DND-41 (cell line): ENCODE data around the gene HRG.

Experiments used
- ATAC-seq: fragments of 200-7000 bp; cut with Tn5 transposase; 3 replicates; pipeline ENCODE4 v1.9.1; 2021; ENCODE audit warnings: low read depth; ENCODE audit not compliant: insufficient read depth
- DNase-seq: peaks from one replicate; pipeline ENCODE4 v3.0.0-alpha.2; 2020
- H2AFZ ChIP-seq: 2 replicates; pipeline ENCODE4 v1.6.0; 2012; ENCODE audit warnings: low read depth, low read length
- H3K27ac ChIP-seq: 2 replicates; pipeline ENCODE4 v1.5.1; 2012; ENCODE audit warnings: low read length, inconsistent platforms
- H3K27me3 ChIP-seq: fragments of 200-600 bp; sonication (generic); 2 replicates; pipeline ENCODE4 v1.6.0; 2012; ENCODE audit warnings: low read length, mild to moderate bottlenecking, inconsistent platforms; ENCODE audit not compliant: insufficient read depth, poor library complexity
- H3K36me3 ChIP-seq: 2 replicates; pipeline ENCODE4 v1.5.1; 2012; ENCODE audit warnings: low read length, inconsistent platforms; ENCODE audit not compliant: insufficient read depth
- H3K4me1 ChIP-seq: 2 replicates; pipeline ENCODE4 v1.5.1; 2012; ENCODE audit warnings: mild to moderate bottlenecking, low read length; ENCODE audit not compliant: insufficient read depth
- H3K4me2 ChIP-seq: 2 replicates; pipeline ENCODE4 v1.6.0; 2012; ENCODE audit warnings: mild to moderate bottlenecking, moderate library complexity, low read length, inconsistent platforms; ENCODE audit not compliant: insufficient read depth
- H3K4me3 ChIP-seq, 2 experiments: fragments of 200-600 bp in 1 of 2; shearing (Covaris generic) in 1 of 2; 2 replicates each; pipeline ENCODE4 v1.5.1; 2012 to 2016; ENCODE audit warnings: inconsistent platforms in 2 of 2, low read length in 2 of 2, mild to moderate bottlenecking in 2 of 2, low read depth in 1 of 2, moderate library complexity in 1 of 2
- H3K79me2 ChIP-seq: 2 replicates; pipeline ENCODE4 v1.6.0; 2012; ENCODE audit warnings: low read length, inconsistent platforms; ENCODE audit not compliant: insufficient read depth
- H3K9ac ChIP-seq: 2 replicates; pipeline ENCODE4 v1.6.0; 2012; ENCODE audit warnings: low read depth, mild to moderate bottlenecking, inconsistent platforms, low read length, moderate library complexity
- H3K9me3 ChIP-seq: 2 replicates; pipeline ENCODE4 v1.5.1; 2012; ENCODE audit warnings: low read length, moderate library complexity, mild to moderate bottlenecking, inconsistent platforms; ENCODE audit not compliant: insufficient read depth, severe bottlenecking
- H4K20me1 ChIP-seq: 2 replicates; pipeline ENCODE4 v1.6.0; 2012; ENCODE audit warnings: low read length; ENCODE audit not compliant: insufficient read depth
- CTCF ChIP-seq: IDR thresholded peaks from 2 replicates; pipeline ENCODE4 v1.5.1; 2012; ENCODE audit warnings: borderline replicate concordance, low read length, moderate library complexity, mild to moderate bottlenecking; ENCODE audit not compliant: poor library complexity, severe bottlenecking; ENCODE audit errors: extremely low read depth
- EZH2 ChIP-seq: IDR thresholded peaks from 3 replicates; pipeline ENCODE4 v1.6.1; 2012; ENCODE audit warnings: borderline replicate concordance, low read depth, mild to moderate bottlenecking, moderate library complexity, low read length, inconsistent platforms; ENCODE audit not compliant: severe bottlenecking

HRG gene

DNA sequence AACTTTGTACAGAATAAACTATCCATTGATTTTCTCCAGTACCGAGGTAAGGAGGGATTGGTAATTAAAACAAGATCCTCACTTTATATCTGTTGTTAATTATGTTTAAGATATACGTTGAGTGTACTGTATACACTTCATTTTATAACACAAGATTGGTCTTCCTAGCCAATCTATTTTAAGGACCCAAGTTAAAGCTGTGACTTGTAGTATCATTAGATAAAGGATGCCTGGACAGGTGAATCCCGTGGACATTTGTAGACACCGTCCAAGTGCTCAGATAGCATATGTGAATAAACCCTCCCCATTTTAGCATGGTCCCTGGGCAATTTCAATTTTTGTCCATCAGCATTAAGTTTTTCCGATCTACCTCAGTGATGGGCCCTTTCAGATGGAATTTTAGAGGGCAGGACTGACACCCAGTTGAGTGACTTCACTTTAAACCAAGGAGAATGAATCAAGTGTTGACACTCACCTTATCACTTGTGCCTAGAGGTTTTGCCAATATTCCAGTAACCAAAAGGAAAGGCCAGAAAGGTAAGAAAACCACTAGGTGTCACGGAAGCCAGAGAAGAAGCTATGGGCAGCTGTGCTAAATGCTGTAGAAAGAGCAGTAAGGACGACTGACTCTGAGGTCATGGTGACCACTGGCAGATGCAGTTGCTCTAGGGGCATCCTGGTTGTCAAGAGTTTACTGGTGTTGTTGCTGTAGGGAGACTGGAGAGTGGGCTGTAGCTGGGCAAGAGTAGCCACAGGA lies 43.7 kb upstream of the HRG start:
- Histone ChIP-seq H3K4me3 (no peak overlapping the region), H4K20me1 (no peaks in the 10 kb centered on the region), H3K4me2 (no peak overlapping the region), H3K27ac (no peak overlapping the region), H3K36me3 (no peaks in the 10 kb centered on the region), H3K4me1 (peaks cover 4% of the 10 kb centered on the region), H2AFZ (no peak overlapping the region), H3K27me3 (peaks cover 13% of the 10 kb centered on the region), H3K79me2 (no peaks in the 10 kb centered on the region), H3K9me3 (no peaks in the 10 kb centered on the region), H3K9ac (no peak overlapping the region)
- DNase-seq (no peak), ATAC-seq (no peak)
- no peak for TF ChIP-seq CTCF
- TF ChIP-seq EZH2, result no peak

DNA sequence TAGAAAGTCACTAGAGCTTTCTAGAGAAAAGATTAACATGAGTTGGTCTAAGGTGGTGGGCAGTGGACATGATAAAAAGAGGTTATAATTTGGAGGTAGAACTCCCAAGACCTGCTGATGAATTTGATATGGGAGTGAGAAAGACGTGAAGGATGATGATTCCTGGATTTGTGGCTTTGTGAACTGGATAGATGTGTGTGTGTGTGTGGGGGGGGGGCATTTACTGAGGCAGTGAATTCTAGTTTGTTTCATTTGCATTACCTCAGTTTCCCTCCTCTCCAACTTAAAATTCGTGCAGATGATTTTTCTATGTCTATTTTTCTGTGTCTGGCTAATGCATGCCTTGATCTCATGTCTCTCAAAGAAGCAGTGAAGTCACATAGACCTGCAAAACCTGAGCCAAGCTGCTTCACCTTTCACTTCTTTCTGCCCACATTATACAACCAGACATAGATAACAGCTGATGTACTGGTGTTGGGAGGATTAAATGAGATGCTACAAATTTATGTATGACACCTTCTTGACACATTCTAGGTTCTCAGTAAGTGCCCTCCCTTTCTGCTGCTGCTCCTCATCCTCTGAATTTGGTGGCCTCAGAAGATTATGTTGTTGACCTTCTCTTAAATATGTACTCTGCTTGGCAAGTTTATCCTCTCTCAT lies 43.0 kb upstream of the HRG start:
- H3K9ac ChIP-seq, result no peak overlapping the region
- no peaks in the 10 kb centered on the region for H3K4me1 ChIP-seq
- no peaks in the 10 kb centered on the region for H3K36me3 ChIP-seq
- TF ChIP-seq CTCF (no peak), EZH2 (no peak)
- no peak overlapping the region for H3K27ac ChIP-seq
- no peaks in the 10 kb centered on the region for H4K20me1 ChIP-seq
- no peak for DNase-seq
- no peaks in the 10 kb centered on the region for H3K79me2 ChIP-seq
- H3K4me2 ChIP-seq, result no peak overlapping the region
- ATAC-seq, result no peak
- H3K9me3 ChIP-seq, result no peaks in the 10 kb centered on the region
- no peak overlapping the region for H3K4me3 ChIP-seq
- peaks cover 9% of the 10 kb centered on the region for H3K27me3 ChIP-seq
- no peak overlapping the region for H2AFZ ChIP-seq

GRCh38 chr3:186624598-186624997 lies 41.2 kb upstream of the HRG start:
- Histone ChIP-seq H3K79me2 (no peaks in the 10 kb centered on the region), H3K9ac (no peak overlapping the region), H3K27me3 (peaks cover 5% of the 10 kb centered on the region), H2AFZ (no peak overlapping the region), H3K4me1 (no peaks in the 10 kb centered on the region), H3K4me2 (no peak overlapping the region), H3K4me3 (no peak overlapping the region), H3K27ac (no peak overlapping the region), H3K9me3 (no peaks in the 10 kb centered on the region), H4K20me1 (no peaks in the 10 kb centered on the region), H3K36me3 (no peaks in the 10 kb centered on the region)
- no peak for TF ChIP-seq CTCF
- TF ChIP-seq EZH2, result no peak
- DNase-seq, result no peak
- ATAC-seq, result no peak
